GM10266 (cell line): Measurements from ENCODE around the gene RELN.
"Not testable (repeated sequence)": the region's sequence is repeated elsewhere in the genome, so short reads cannot be mapped to it uniquely, and the experiment has no call there.

ENCODE experiments used
- DNase-seq: peaks from one replicate; pipeline ENCODE4 v3.0.0; 2012; ENCODE audit errors: extremely low spot score
- CTCF ChIP-seq: IDR thresholded peaks from 2 replicates; pipeline ENCODE4 v1.5.1; 2012; ENCODE audit warnings: mild to moderate bottlenecking, low read depth; ENCODE audit not compliant: control insufficient read depth, insufficient read depth; ENCODE audit errors: missing control alignments

The RELN gene

GRCh38 chr7:103915680-103916357 lies 73.6 kb downstream of the RELN start:
- no peak for TF ChIP-seq CTCF
- DNase-seq, result no peak

- no peak for TF ChIP-seq CTCF
- DNase-seq, result no peak
These were observed 75.1 kb downstream of the RELN start for GRCh38 chr7:103914147-103914899.

- no peak for TF ChIP-seq CTCF
- DNase-seq, result no peak
These were observed 76.4 kb downstream of the RELN start for GRCh38 chr7:103912891-103913605.

- DNase-seq, result not testable (repeated sequence)
These were observed 78.4 kb downstream of the RELN start for GRCh38 chr7:103911015-103911414.

- DNase-seq, result no peak
- TF ChIP-seq CTCF, result no peak
These were observed 83.5 kb downstream of the RELN start for GRCh38 chr7:103905997-103906396.

- no peak for DNase-seq
These were observed 86.5 kb downstream of the RELN start for GRCh38 chr7:103902917-103903316.

GRCh38 chr7:103896826-103897225 lies 92.6 kb downstream of the RELN start:
- DNase-seq, result not testable (repeated sequence)

More at GRCh38 chr7:103902917-103903316, 86.5 kb downstream of the RELN start:
- no peak for TF ChIP-seq CTCF

GRCh38 chr7:103894656-103895596 lies 94.5 kb downstream of the RELN start:
- TF ChIP-seq CTCF, result no peak
- no peak for DNase-seq
